GM10266 (cell line): Measurements from ENCODE around the gene EVI2A.
"Not testable (repeated sequence)": the region's sequence is repeated elsewhere in the genome, so short reads cannot be mapped to it uniquely, and the experiment has no call there.

ENCODE experiments used
- DNase-seq: peaks from one replicate; pipeline ENCODE4 v3.0.0; 2012; ENCODE audit errors: extremely low spot score
- CTCF ChIP-seq: IDR thresholded peaks from 2 replicates; pipeline ENCODE4 v1.5.1; 2012; ENCODE audit warnings: mild to moderate bottlenecking, low read depth; ENCODE audit not compliant: control insufficient read depth, insufficient read depth; ENCODE audit errors: missing control alignments

Gene EVI2A

GRCh38 chr17:31349454-31349853, 28.0 kb upstream of the EVI2A start:
- DNase-seq = no peak

GRCh38 chr17:31345191-31345747, 23.8 kb upstream of the EVI2A start:
- DNase-seq = not testable (repeated sequence)

More at GRCh38 chr17:31349454-31349853, 28.0 kb upstream of the EVI2A start:
- no peak for TF ChIP-seq CTCF

- no peak for TF ChIP-seq CTCF
- no peak for DNase-seq
Observed at GRCh38 chr17:31339906-31340661, 18.7 kb upstream of the EVI2A start.

- DNase-seq = no peak
- TF ChIP-seq CTCF = no peak
Observed at GRCh38 chr17:31329221-31329620, 7.8 kb upstream of the EVI2A start.

GRCh38 chr17:31328160-31328535, 6.7 kb upstream of the EVI2A start:
- DNase-seq = no peak
- TF ChIP-seq CTCF = no peak

GRCh38 chr17:31327534-31328159, 6.2 kb upstream of the EVI2A start:
- TF ChIP-seq CTCF = no peak
- DNase-seq = no peak

- no peak for TF ChIP-seq CTCF
- no peak for DNase-seq
Observed at GRCh38 chr17:31323551-31323950, 2.1 kb upstream of the EVI2A start.
